Activated CD4-positive, CD25-positive, alpha-beta regulatory T cell treated with anti-CD3 and anti-CD28 coated beads, Interleukin-2, amount 50 U/mL, for 24 hours (primary cell): ENCODE measurements around the gene ALDH2.
"Not testable (repeated sequence)": the region's sequence is repeated elsewhere in the genome, so short reads cannot be mapped to it uniquely, and the experiment has no call there.

ENCODE experiments used
- ATAC-seq, 2 donors: fragments of 150-1000 bp; cut with Tn5 transposase; one replicate each; pipeline ENCODE4 v1.10.0; 2021; ENCODE audit warnings: mild to moderate bottlenecking in 1 of 2, moderate library complexity in 1 of 2

ALDH2 gene

GRCh38 chr12:111759991-111760390 lies 6.7 kb upstream of the ALDH2 start:
- ATAC-seq: no peak

DNA sequence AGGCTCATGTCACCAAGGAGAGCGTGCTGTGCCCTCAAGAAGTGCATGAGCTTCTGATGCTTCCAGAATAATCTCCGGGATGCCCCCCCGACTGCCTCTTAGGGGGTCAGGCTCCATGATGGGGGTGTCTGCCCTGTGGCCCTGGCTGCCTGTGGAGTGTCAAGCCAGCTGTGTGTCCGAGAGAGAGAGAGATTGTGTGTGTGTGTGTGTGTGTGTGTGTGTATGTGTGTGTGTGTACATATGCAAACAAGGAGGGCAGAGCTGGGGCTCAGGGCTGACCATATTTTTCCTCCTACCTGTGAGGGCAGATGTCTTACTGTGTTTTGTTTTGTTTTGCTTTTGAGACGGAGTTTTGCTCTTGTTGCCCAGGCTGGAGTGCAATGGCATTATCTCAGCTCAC lies 5.6 kb upstream of the ALDH2 start:
- ATAC-seq: no peak

DNA sequence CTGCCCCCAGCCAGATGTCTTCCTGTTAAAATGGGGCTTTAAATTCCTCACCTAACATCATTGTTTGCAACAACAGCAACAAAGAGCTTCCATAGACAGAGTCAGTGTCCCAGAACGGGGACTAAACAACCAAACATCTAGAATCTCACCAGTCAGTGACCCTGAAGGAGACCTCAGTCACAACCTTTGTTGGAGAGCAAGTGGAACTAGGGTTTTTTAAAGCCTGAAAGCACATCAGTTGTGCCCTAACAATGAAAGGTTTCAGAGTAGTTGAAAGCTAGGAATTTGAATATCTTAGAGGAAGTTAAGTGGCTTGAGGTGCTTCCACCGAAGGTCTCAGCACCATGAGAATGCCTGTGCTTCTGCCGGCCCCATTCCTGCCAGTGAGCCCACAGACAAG lies 5.0 kb upstream of the ALDH2 start:
- ATAC-seq: no peak

DNA sequence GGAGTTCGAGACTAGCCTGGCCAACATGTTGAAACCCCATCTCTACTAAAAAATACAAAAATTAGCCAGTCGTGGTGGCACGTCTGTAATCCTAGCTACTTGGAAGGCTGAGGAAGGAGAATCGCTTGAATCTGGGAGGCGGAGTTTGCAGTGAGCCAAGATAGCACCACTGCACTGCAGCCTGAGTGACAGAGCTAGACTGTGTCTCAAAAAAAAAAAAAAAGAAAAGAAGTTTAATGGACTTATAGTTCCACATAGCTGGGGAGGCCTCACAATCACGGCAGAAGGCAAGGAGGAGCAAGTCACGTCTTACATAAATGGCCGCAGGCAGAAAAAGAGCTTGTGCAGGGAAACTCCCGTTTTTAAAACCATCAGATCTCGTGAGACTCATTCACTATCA lies 3.2 kb upstream of the ALDH2 start:
- ATAC-seq: not testable (repeated sequence)

DNA sequence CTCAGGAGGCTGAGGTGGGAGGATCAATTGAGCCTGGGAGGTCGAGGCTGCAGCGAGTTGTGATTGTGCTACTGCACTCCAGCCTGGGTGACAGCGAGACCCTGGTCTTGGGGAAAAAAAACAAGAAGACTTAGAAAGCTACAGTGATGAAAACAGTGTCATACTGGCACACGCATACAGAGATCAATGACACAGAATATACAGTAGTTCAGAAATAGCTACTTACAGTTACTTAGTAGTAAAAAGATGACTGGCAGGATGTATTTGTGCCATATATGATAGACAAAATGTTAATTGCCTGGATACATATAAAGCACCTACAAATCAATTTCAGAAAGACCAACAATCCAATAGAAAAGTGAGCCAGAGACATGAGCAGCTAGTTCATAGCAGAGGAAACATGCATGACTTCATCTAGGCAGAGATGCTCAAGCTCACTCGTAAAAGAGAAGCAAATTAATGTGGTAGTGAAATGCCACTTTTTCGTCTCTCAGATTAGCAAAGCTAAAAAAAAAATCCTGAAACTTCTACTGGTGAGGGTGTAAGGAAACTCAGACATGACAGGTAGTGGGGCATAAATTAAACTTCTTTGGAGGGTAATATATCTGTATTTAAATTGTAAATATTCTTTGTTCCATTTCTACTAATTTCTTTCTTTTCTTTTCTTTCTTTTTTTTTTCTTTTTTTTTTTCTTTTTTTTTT lies 2.5 kb upstream of the ALDH2 start:
- peak in 1 of 2 donors; percentile 21 for ATAC-seq

GRCh38 chr12:111767362-111768158 lies 827 bp downstream of the ALDH2 start:
- ATAC-seq: no peak

DNA sequence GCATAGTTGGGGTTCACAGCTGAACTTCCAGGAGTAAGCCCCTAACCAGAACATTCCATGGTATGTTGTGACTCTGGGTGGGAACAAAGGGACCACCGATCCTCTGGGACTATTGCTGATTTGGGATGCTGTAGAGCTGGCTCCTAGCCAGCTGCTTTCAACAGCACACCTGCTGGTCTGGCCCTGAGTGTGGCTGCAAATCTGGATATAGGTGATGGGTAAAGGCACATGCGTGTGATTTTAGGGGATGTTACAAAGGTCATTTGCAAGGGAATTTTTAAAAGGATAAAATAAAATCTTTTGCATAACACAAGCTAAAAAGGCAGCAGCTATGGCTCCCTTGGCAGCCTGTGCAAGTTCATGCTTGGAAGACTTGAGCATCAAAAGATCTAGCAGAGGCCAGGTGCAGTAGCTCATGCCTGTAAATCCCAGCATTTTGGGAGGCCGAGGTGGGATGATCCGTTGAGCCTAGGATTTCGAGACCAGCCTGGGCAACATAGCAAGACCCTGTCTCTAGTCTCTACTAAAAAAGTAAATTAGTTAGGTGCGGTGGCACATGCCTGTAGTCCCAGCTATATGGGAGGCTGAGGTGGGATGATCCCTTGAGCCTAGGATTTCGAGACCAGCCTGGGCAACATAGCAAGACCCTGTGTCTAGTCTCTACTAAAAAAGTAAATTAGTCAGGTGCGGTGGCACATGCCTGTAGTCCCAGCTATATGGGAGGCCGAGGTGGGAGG lies 1.6 kb downstream of the ALDH2 start:
- ATAC-seq: no peak

- no peak for ATAC-seq
Observed at GRCh38 chr12:111769599-111769998, 2.9 kb downstream of the ALDH2 start.

GRCh38 chr12:111773801-111774551 lies 7.2 kb downstream of the ALDH2 start:
- ATAC-seq: no peak

DNA sequence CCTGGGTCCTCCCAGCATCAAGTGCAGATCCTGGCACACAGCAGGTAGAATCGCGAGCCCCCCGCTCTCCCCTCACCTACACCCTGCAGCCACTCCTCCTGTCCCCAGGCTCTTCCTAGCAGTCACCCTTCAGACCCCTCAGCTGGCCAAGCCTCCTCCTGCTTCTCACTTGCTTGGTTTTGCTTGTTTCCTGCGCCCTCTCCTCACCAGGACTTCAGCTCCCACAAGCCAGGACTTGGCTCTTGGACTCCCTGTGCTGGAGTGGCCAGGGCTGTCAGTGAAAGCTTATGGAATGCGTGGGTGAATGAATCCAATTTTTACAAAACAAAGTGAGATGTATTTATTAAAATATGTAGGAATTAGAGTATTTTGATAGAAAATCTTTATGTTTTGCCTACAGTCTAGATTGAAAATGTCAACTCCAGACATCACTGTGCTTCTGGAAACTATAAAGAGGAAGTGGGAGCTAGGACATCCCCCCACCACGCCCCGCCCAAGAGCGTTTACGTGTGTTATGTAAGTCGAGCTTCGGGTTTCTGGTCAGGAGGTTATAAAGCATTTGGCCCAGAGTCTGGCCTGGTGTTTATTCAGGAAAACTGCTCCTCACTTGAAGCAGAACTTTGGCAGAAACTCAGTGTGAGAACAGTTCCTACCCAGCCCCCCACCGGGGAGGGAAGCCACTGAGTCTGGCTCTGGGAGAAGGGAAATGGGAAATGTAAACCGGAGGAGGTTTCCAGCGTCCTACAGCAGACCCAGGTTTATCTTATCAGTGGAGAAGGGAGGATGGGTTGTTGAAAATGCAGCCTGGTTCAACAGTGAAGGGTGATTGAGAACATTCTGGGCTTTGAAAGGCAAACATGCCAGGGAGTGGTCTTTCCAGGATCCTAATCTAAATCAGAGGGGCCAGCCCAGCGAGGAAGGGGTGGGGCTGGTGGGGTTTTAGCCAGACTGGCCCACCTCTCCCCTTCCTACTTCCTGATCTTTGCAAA lies 8.8 kb downstream of the ALDH2 start:
- ATAC-seq: no peak

DNA sequence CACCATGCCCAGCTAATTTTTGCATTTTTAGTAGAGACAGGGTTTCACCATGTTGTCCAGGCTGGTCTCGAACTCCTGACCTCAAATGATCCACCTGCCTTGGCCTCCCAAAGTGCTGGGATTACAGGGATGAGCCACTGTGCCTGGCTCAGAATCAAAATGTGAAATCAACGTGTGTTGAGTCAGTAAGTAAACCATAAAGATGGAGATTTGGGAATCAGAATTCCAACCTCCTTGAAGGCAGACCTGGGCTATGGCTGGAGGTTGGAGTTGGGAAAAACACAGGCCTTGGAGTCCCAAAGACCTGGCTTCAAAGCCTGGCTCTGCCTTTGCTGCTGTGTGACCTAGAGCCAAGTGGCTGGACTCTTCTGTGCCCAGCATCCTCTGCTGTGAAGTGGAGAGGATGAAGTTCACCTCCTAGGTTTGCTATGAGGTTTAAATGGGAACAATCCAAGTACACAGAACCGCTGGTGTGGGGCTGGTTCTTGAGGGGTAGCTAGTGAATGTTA lies 10.2 kb downstream of the ALDH2 start:
- no peak for ATAC-seq

DNA sequence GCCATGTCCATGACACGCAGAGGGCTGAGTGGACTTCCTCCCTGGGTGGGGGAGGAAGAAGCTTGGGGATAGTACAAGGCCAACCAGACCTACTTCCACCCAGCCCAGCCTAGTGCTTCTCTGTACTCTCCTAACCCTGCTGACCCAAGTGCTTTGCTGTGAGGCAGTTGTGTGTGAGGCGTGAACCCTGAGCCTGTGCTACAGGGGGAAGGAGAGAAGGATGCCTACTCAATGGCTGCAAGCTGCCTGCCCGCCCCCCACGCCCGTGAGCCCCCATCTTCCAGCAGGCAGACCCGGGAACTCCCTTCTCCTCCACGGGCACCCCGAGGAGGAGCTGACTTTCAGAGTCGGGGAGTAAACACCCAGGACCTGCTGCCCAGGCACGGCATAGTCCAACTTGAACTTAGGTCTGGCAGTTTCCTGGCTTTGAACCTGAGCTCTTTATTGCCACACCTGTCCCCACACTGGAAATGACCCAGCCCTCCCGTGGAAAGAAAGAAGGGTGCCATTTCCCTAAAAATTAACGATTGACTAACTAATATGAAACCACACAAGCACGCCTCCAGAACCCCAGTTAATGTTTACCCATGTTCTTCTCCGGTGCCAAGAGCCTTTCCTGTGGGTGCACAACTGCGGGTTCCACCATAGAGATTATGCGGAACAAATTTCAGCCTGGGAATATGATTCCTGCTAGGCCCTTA lies 10.8 kb downstream of the ALDH2 start:
- no peak for ATAC-seq

- ATAC-seq: no peak
Observed at GRCh38 chr12:111780166-111780565, 13.4 kb downstream of the ALDH2 start.

DNA sequence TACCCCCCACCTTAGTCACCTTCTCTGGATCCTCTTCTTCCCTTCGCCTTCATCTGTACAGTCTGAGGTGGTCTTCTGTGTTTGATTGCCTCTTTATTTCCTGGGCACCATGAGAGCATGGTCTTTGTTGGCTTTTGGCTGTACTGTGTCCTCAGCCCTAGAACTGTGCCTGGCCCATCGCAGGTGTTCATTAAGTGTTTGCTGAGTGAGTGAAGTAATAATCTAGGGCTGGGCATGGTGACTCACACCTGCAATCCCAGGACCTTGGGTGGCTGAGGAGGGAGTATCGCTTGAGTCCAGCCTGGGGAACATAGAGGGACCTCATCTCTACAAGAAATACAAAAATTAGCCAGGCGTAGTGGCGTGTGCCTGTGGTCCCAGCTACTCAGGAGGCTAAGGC lies 13.9 kb downstream of the ALDH2 start:
- ATAC-seq: no peak

GRCh38 chr12:111781085-111781658 lies 14.4 kb downstream of the ALDH2 start:
- no peak for ATAC-seq

DNA sequence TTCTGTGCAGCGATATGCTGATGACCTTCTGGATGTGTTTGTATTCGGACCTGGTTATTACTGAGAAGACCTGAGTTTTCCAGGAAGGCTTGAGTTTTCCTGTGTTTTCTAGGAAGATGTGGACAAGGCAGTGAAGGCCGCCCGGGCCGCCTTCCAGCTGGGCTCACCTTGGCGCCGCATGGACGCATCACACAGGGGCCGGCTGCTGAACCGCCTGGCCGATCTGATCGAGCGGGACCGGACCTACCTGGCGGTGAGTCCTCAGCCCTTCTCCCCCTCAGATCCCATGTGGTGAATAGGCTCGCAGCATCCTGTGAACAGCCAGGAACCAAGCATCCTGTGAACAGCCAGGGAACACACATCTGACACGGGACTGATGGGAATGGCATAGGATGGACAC lies 16.3 kb downstream of the ALDH2 start:
- no peak for ATAC-seq

- no peak for ATAC-seq
Observed at GRCh38 chr12:111784953-111785352, 18.2 kb downstream of the ALDH2 start.

DNA sequence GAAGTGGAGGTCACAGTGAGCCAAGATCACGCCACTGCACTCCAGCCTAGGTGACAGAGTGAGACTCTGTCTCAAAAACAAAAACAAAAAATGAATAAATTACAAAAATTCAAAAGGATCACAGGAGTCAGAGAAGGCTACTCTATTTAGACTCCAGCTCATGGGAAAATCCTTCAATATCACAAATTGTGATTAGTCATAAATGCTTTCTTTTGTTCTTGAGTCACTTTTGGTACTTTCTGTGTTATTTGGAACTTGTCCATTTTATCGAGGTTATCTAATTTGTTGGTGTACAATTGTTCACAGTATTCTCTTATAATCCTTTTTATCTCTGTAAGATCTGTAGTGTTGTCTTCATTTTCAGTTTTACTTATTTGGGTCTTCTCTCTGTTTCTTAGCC lies 18.9 kb downstream of the ALDH2 start:
- ATAC-seq: no peak

DNA sequence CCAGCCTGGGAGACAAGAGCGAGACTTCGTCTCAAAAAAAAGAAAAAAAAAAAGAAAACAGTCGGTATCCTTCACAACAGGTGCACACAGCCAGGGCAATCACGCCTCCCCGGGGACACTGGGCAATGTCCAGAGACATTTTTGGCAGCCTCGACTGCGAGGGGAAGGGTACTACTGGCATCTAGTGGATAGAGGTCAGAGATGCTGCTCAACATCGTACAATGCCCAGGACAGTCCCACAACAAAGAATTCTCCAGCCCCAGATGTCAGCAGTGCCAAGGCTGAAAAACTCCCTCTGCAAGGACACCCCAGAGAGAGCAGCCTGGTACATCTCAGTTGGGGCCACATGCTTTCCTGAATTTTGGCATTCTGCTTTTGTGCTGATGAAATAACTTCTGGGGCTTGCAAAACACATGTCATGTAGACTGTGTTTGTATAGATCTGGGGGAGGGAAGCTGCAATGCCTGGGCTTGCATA lies 21.5 kb downstream of the ALDH2 start:
- no peak for ATAC-seq

DNA sequence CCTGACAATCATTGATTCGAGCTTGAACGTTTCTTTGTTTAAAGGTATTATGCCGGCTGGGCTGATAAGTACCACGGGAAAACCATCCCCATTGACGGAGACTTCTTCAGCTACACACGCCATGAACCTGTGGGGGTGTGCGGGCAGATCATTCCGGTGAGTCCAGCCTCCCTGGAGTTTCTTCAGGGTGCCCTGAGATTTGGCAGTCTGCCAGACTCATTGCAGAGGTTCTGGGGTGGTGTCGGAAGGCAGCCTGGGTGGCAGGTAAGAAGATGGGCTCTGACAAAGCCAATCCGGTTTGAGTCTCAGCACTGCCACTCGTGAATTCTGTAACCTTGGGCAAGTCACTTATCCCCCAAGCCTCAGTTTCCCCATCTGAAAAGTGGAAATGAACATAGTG lies 23.0 kb downstream of the ALDH2 start:
- ATAC-seq: no peak
